COLO829 (cell line): ENCODE measurements around the gene TBCCD1.
"Not testable (repeated sequence)": the region's sequence is repeated elsewhere in the genome, so short reads cannot be mapped to it uniquely, and the experiment has no call there.

Source experiments
- DNase-seq: peaks from one replicate; pipeline ENCODE4 v3.0.0; 2012; ENCODE audit warnings: low spot score

Gene TBCCD1

DNA sequence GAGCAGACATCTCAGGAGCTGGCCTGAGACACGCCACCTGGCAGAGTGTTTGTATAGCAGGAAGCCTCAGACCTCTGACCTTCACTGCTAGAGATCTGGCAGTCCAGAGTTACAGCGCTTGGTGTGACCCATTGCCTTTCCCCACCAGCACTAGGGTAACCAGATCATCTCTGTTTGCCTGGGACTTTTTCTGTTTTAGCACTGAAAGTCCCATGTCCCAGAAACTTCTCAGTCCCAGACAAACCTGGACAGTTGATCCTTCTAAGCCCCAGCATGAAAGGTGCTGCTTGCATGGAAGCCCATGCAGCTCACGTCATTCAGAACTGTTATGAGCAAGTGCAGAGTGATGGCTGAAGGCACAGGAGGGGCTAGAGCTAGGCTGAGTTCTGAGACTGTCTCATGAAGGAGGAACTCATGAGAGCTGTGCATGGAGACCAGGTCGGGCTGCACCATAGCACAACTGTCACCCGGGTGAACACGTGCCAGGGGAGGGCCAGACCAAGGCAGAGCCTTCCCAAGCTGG lies 27.5 kb upstream of the TBCCD1 start:
- DNase-seq = no peak

DNA sequence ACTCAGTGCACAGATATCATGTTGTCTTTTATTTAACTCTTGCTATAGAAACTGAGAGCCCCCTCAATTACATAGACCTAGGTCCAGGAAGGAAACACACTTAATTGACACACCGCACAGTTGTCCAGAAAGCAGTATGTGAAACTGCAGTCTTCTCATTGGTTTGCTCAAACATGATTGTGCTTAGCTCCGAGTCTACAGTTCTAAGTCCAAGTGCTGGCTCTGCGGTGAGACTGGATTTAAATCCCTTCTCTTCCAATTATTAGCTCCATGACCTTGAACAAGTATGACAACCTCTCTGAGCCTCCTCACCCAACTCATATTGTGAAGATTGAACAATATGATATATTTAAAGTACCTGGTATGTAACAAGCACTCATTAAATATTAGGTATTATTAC lies 26.7 kb upstream of the TBCCD1 start:
- no peak for DNase-seq

DNA sequence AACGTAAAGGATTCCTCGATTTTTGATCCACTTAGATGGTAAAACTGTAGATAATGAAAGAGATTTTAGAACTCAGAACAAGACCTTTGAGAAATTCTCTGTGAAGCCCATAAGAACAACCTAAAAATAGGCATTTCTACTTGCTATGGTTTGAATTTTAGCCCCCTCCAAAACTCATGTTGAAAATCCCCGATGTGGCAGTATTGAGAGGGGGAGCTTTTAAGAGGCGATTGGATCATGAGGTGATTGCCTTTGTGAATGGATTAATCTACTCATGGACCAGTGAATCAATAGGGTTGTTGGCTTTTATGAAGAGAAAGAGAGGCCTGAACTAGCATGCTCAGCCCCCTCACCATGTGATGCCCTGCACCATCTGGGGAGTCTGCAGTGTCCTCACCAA lies 25.5 kb upstream of the TBCCD1 start:
- DNase-seq = no peak

DNA sequence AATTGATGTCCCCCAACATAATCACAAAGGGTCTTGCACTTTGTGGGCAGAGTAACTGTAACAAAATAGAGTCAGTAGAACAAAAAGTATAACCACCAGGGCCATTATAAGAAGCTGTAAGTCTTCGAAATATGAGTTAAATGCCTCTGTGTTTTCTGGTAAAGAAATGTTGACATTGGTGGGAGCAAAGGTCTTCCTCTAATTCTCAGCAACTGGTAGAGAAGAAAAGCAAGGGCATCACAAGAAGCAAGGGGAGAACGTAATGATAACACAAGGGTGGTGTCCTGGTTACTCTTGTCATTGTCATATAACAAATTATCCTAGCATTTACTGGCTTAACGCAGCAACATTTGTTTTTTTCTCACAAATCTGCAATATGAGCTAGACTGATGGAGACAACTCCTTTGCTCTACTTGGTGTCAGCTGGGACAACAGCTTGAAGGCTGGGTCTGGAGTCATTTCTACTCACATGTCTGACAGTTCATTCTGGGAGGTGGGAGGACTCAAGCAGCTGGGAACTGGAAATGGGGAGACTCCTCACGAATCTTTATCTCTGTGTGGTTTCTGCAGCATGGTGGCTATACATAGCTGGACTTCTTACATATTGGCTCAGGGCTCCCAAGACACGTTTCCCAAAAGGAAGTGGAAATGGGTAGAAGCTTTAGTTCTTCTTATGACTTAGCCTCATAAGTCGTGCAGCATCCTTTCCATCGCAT lies 23.6 kb upstream of the TBCCD1 start:
- no peak for DNase-seq

DNA sequence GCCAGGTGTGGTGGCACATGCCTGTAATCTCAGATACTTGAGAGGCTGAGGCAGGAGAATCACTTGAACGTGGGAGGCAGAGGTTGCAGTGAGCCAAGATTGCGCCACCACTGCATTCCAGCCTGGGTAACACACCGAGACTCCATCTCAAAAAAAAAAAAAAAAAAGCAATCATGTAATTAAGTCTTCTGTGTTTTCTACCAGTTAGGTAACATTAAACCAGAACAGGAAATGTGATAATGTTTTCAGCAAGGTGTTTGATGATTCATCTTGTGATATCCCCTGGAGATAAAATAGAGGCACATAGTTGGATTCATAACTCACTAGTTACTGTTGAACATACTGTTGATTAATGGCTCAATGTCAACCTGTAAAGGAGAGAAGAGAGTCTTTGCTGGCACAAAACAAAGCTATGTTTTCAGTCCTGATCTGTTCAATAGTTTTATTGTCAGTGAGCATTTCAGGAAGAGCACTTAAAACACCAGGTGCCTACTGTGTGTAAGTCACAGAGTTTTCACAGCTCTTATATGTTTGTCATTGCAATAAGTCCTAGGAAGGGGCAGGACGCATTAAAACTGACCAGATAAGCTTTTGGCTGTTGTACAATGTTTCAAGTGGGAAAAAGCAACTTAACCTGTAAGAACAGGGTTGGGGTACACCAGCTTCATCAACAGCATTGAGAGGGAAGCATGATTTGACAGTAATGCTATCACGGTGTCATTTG lies 22.9 kb upstream of the TBCCD1 start:
- no peak for DNase-seq

DNA sequence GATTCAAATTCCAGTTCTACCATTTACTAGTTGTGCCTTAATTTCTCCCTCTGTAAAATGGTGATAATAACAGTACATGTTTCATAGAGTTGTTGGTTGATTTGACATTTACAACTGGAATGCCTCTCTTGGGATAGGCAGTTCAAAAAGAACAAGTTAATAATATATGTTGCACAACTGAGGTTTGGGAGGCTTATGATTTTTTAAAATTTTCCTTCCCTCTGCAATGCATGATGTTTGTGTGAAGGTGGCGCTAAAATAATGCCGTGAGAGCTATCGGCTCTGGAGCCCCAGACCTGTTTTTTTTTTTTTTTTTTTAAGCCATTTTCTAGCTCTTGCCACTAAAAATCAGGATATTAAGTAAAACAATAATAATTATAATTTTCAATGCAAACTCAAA lies 22.0 kb upstream of the TBCCD1 start:
- DNase-seq = no peak

DNA sequence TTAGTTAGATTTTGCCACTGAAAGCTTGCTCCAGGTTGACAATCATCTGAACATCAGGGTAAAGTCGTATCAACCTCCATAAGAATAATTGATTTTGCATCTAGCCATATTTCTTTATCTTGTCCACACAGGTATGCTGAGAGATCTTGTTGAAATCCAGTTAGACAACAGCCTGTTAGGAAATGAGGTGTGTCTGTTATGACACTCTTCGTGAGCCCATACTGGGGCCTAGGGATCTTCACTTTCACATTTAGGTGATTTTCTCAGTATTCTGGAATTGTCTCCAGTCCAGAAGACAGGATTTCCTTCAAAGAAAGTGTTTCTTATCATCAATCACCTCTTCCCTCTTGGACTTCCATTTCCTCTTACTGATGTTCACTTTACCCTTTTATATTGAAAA lies 21.5 kb upstream of the TBCCD1 start:
- DNase-seq = no peak

DNA sequence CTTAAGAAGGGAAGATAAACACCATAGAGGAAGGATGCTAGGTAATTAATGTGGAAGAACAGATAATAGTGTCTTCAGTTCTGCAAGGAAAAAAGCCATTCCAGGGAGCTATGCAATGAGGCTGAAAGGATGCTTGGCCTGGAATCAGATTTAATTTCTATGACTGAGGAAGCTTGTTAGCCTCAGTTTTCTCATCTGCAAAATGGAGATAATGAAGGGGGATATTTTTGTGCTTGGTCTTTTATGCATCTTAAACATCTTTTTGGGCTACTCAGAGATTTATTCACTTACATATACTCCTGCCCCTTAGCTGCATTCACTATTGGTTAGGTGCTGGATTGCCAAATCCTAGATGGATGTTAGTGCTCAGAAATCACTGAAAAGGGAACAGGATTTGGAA lies 20.0 kb upstream of the TBCCD1 start:
- no peak for DNase-seq

DNA sequence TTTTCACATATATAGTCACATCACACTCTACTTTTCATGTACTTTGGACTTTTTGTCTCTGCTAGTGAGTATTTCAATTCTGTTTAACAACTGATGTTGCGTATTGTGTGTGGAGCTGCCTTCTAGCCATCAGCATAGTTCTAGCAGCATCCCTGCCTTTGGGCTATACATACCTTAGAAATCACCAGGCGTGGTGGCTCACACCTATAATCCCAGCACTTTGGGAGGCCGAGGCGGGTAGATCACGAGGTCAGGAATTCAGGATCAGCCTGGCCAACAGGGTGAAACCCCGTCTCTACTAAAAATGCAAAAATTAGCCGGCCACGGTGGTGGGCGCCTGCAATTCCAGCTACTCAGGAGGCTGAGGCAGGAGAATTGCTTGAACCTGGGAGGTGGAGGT lies 19.1 kb upstream of the TBCCD1 start:
- DNase-seq = not testable (repeated sequence)

DNA sequence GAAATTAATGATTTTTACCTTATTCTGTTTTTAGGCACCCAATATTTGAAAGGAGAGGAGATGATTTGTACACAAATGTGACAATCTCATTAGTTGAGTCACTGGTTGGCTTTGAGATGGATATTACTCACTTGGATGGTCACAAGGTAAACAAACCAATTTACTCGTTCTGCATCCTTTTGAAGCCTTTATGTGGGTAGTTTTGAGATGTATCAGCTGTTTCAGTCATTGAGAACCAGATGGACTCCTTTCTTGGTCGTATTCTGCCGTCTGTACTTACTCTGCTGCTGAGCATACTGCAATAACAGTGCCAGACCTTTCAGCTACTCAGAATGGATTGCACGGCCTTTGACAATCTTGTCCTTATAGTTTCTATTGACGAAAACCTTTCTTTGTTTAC lies 16.7 kb upstream of the TBCCD1 start:
- no peak for DNase-seq

DNA sequence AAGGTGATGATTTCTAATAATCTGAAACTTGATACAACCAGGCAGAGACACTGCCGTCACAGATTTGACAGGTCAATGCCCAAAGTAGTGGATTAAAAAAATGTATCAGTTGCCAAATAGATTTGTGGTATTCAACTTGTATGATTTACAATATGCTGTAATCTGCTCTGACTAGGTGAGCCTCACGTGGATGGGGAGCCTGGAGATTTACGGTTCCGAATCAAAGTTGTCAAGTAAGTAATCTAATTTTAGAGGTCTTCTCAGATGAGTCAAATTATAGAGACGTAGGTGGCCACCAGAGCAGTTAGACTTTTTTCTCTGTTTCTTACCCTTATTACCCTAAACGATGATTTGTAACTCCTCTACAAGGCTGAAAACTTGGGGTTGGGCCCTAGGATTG lies 15.4 kb upstream of the TBCCD1 start:
- DNase-seq = no peak

DNA sequence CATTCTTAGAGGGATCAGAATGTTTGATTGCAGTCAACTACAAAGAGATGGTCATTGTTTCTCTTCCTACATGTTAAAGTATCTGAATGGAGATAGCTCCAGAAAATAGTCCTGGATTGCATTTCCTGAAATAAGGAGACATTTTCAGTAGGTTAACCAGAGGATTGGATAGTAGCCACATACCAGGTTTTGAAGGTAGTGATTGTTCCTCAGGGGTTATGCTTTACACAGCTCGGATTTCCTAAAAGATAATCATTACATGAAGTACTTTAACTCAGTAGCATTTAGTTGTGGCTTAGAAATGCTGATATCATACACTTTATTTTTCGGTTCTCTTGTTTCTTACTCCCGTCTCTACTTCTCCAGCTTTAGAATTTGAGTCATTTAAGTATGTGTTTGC lies 13.6 kb upstream of the TBCCD1 start:
- no peak for DNase-seq

DNA sequence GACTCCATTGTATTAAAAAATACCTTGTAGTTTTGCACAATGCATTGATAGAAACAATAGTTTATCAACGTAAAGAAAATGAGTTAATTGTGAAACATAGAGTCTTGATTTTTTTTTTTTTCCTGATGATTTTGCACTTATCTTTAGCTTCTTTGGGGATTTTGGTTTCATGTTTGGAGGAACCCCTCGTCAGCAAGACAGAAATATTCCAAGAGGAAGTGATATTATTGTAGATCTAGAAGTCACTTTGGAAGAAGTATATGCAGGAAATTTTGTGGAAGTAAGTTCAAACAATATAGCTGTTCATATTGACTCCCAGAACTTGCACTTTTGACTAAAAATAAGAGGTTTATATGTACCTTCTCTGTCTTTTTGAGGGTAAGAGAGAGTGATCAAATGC lies 10.4 kb upstream of the TBCCD1 start:
- DNase-seq = no peak

DNA sequence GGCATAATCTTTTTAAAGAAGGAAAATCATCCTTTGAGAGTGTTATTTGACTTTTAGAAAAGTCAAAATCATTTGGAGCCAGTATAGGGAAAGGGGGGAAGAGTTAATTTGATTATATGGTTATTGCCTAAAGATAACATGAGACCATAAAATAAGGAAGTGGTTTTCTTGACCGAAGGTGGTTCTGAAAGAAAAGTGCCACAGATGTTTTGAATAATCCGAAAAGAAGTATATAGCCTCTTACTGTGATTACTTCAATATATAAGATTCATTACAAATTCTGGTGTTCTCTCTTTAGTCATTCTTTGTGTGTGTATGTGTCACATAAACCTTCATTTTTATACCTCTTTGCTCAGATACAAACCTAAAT lies 4.5 kb upstream of the TBCCD1 start:
- DNase-seq = no peak

DNA sequence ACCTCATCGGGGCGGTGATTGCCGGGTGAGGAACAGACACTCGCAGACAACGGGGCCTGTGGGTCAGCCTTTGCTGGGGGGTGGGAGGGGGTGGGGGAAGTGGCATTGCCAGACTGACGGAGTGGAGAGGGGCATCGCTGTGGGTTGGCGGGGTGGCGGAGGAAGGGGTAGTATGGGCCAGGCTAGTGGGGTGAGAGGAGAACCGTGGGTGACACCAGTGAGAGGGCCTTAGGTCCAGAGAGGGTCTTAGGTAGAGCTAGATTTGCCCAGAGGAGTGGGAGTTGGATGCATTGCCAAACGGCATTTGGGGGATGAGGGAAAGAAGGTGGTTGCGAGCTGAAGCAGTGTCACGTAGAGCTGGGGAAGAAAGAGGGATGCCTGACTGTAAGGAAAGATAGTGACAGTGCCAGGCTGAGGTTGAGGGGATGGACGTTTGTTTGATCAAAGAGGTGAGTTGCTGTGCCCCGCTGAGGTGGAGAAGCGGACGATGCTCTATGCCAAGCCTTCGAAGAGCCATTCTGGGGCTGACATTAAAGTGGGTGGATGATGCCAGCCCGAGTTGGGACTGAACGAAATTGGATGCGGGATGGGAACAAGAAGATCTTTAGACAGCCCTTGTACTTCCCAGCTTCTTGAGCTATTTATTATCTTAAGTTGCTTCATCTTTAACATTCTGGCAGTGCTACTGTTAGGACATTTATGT lies 4.0 kb upstream of the TBCCD1 start:
- no peak for DNase-seq

DNA sequence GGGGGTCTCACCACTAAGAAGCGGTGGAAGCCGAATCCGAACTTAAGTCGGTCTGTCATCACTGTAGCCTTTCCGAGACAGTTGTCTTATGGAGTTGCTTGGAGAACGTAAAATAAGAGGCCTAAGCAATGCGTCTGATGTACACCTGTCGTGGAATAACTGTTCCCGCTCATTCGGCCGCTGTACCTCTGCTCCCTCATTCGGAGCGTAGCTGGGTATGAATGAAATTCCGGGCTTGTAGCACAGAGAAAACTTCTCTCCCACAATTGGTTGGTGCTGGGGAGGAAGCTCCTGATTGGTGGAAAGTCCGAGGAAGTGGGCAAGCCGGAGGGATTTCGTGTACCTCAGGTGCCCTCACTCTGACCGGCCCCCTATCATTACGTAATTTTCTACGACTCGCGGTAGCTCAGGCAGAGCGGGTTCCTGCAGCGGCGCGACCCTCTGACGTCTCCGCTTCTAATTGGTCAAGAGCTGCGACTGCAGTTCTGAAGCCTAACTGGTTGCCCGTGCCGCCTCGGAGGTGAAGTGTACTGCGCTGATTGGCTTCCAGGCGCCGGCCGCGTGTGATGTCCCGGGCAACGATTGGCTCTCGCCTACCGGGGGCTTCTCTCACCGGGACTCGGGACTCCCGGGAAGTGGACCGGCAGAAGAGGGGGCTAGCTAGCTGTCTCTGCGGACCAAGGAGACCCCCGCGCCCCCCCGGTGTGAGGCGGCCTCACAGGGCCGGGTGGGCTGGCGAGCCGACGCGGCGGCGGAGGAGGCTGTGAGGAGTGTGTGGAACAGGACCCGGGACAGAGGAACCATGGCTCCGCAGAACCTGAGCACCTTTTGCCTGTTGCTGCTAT lies 3.2 kb upstream of the TBCCD1 start, which contains the start of gene DNAJB11:
Gene DNAJB11 (plus strand): TSS at position 625 of the 845 bp plus-strand sequence. CDS start 178 bp downstream, at position 803.
- DNase-seq = peak; percentile 100

DNA sequence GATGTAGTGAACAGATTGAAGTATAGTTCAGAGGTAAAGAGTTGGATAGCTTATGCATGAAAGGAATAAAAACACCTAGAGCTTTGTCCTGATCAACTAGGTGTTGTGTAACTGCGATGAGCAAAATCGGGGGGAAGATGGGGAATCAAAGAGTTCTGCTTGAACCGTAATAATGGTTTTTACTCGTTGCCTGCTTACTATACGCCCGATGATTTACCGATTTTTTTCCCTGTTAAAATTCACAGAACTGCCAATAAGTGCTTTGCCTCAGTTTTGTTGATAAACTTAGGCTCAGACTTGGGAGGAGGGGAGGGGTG lies 2.6 kb upstream of the TBCCD1 start:
- no peak for DNase-seq

DNA sequence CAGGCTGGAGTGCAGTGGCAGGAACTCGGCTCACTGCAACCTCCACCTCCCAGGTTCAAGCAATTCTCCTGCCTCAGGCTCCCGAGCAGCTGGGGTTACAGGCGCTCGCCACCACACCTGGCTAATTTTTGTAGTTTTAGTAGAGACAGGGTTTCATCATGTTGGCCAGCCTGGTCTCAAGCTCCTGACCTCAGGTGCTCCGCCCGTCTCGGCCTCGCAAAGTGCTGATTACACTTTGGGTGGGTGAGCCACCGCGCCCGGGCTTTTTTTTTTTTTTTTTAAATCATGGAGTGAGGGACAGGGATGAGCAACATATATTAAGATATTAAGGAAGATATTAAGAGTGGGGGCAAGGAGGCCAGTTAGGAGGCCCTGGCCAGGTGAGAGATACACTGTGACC lies 2.2 kb upstream of the TBCCD1 start:
- not testable (repeated sequence) for DNase-seq

DNA sequence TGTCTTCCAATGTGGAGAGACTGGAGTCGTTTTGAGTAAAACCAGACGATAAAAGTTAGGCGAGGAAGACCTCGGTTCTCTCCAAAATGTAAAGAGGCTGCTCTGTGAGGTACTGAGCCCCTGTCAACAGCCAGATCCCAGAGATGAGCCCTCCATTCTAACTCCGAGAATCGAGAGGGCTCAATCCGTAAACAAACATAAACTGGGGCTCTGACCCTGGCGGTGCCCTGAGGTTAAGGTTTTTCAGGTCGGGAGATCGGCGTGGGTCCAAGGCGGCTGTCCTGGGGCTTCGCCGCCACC lies 417 bp downstream of the TBCCD1 start:
- no peak for DNase-seq

DNA sequence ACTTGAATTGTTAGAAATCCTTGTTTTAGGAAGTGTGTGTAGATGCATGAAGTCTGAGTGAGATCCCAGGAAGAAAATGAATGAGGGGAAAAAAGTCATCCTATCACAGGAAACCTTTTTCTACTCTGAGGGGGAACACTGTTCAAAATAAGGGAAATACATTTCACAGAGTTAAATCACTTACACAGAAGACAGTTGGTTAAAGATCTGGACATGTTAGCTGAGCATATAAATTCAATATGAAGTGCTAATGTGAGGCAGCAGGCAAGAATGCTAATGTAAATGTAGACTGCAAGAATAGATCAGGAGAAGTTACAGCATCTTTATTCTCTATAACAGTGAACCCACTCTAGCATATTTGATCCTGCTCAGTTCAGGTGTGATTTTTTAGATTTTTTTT lies 2.6 kb downstream of the TBCCD1 start:
- no peak for DNase-seq

DNA sequence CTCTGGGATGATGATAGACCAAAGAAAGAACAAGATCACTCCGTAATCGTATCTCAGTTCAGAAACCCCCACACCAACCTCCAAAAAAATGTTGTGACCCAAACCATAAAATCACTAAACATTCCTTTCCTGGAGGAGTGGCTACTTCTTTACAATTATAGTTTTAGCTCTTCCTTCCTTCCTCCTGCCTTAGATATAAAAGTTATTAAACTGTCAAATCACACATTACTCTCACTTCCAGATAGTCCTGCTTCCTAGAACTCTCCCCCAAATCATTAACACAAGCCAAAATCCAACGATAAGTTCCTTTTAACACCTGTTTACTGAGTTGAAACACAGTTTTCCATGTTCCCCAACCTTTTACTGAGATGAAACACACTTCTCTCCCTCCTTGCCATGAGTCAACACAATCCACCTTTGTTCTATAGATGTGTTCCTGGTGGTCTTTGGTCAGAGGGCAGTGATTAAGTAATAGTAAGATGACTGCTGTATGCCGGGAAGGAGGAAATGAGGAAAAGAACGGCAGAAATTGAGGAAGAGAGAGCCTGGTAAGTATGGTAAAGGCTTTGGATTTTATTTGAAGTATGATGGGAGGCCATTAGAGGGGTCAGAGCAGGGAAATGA lies 14.6 kb downstream of the TBCCD1 start:
- no peak for DNase-seq

DNA sequence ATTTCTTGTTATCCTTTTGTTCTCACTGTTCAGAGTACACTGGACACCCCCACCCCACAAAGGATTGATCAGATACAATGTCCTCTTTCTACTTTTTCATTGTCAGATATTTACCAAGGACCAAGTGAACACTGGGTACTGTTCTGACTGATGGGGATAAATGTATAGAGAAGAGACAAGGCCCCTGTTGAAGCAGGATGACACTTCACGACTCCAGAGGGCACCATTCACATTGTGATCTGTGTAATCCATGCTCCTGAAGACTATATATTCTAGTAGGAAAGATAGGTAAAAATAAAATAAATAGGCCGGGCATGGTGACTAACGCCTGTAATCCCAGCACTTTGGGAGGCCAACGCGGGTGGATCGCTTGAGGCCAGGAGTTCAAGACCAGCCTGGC lies 15.8 kb downstream of the TBCCD1 start:
- no peak for DNase-seq
